ENCODE results near the gene TGIF2LX. TPM values are rescaled to one million over a fixed set of nuclear protein-coding genes. Genes with fewer than 3 reads are reported as not detected.
"Not testable (repeated sequence)": the region's sequence is repeated elsewhere in the genome, so short reads cannot be mapped to it uniquely, and the experiment has no call there.

The TGIF2LX gene
- polyA plus RNA-seq (2013), result not detected

- H3K4me1 ChIP-seq (ENCODE audit: control extremely low read depth in 1 of 4, control insufficient read depth in 4 of 4, insufficient read depth in 4 of 4, low read length in 3 of 4); CTCF ChIA-PET; H3K27me3 ChIP-seq (replicated peaks in 2 of 5; ENCODE audit: control insufficient read depth in 4 of 5, insufficient read depth in 5 of 5, low read length in 4 of 5); POLR2A ChIA-PET; H3K4me3 ChIP-seq (ENCODE audit: control insufficient read depth in 1 of 7, extremely low read depth in 1 of 7, insufficient read depth in 4 of 7, low read depth in 2 of 7, low read length in 6 of 7); DNase-seq; H3K36me3 ChIP-seq (ENCODE audit: control insufficient read depth in 4 of 4, insufficient read depth in 4 of 4, low read length in 3 of 4); H3K27ac ChIP-seq (ENCODE audit: insufficient read depth in 1 of 2, low read depth in 1 of 2, low read length in 2 of 2, poor library complexity in 1 of 2, severe bottlenecking in 2 of 2); H3K9me3 ChIP-seq (ENCODE audit: control extremely low read depth in 1 of 5, control insufficient read depth in 4 of 5, insufficient read depth in 2 of 5, low read depth in 1 of 5, low read length in 4 of 5): not testable (repeated sequence)
- 62% methylated on average over 7 of the region's 9 CpGs for WGBS (ENCODE audit: insufficient coverage)
Measured at GRCh38 chrX:89921665-89922064, at the start of gene TGIF2LX. TSS of gene TGIF2LX (plus strand) at chrX:89921908. CDS start at chrX:89922086, 178 bp downstream.

- H3K9me3 ChIP-seq (ENCODE audit: control extremely low read depth in 1 of 5, control insufficient read depth in 4 of 5, insufficient read depth in 2 of 5, low read depth in 1 of 5, low read length in 4 of 5); H3K4me1 ChIP-seq (ENCODE audit: control extremely low read depth in 1 of 4, control insufficient read depth in 4 of 4, insufficient read depth in 4 of 4, low read length in 3 of 4); POLR2A ChIA-PET; H3K36me3 ChIP-seq (ENCODE audit: control insufficient read depth in 4 of 4, insufficient read depth in 4 of 4, low read length in 3 of 4); CTCF ChIA-PET; H3K4me3 ChIP-seq (ENCODE audit: control insufficient read depth in 1 of 7, extremely low read depth in 1 of 7, insufficient read depth in 4 of 7, low read depth in 2 of 7, low read length in 6 of 7); H3K27ac ChIP-seq (ENCODE audit: insufficient read depth in 1 of 2, low read depth in 1 of 2, low read length in 2 of 2, poor library complexity in 1 of 2, severe bottlenecking in 2 of 2); DNase-seq; H3K27me3 ChIP-seq (replicated peaks in 2 of 5; ENCODE audit: control insufficient read depth in 4 of 5, insufficient read depth in 5 of 5, low read length in 4 of 5): not testable (repeated sequence)
- WGBS (ENCODE audit: insufficient coverage), result 91% methylated on average over 10 of the region's 18 CpGs
Measured at GRCh38 chrX:89922338-89922934, 728 bp downstream of the TGIF2LX start.

GRCh38 chrX:89943077-89943476 is 21.4 kb downstream of the TGIF2LX start:
- H3K36me3 ChIP-seq (ENCODE audit: control insufficient read depth in 4 of 4, insufficient read depth in 4 of 4, low read length in 3 of 4); H3K27ac ChIP-seq (ENCODE audit: insufficient read depth in 1 of 2, low read depth in 1 of 2, low read length in 2 of 2, poor library complexity in 1 of 2, severe bottlenecking in 2 of 2); H3K27me3 ChIP-seq (replicated peaks in 2 of 5; ENCODE audit: control insufficient read depth in 4 of 5, insufficient read depth in 5 of 5, low read length in 4 of 5); POLR2A ChIA-PET; DNase-seq; CTCF ChIA-PET; H3K4me1 ChIP-seq (ENCODE audit: control extremely low read depth in 1 of 4, control insufficient read depth in 4 of 4, insufficient read depth in 4 of 4, low read length in 3 of 4); H3K4me3 ChIP-seq (ENCODE audit: control insufficient read depth in 1 of 7, extremely low read depth in 1 of 7, insufficient read depth in 4 of 7, low read depth in 2 of 7, low read length in 6 of 7); H3K9me3 ChIP-seq (ENCODE audit: control extremely low read depth in 1 of 5, control insufficient read depth in 4 of 5, insufficient read depth in 2 of 5, low read depth in 1 of 5, low read length in 4 of 5): not testable (repeated sequence)
- WGBS (ENCODE audit: insufficient coverage), result 60% methylated on average over 1 of the region's 5 CpGs

GRCh38 chrX:89965588-89965987 is 43.9 kb downstream of the TGIF2LX start:
- H3K4me3 ChIP-seq (ENCODE audit: control insufficient read depth in 1 of 7, extremely low read depth in 1 of 7, insufficient read depth in 4 of 7, low read depth in 2 of 7, low read length in 6 of 7); CTCF ChIA-PET; DNase-seq; H3K4me1 ChIP-seq (ENCODE audit: control extremely low read depth in 1 of 4, control insufficient read depth in 4 of 4, insufficient read depth in 4 of 4, low read length in 3 of 4); H3K27ac ChIP-seq (ENCODE audit: insufficient read depth in 1 of 2, low read depth in 1 of 2, low read length in 2 of 2, poor library complexity in 1 of 2, severe bottlenecking in 2 of 2); POLR2A ChIA-PET; H3K36me3 ChIP-seq (ENCODE audit: control insufficient read depth in 4 of 4, insufficient read depth in 4 of 4, low read length in 3 of 4); H3K27me3 ChIP-seq (replicated peaks in 2 of 5; ENCODE audit: control insufficient read depth in 4 of 5, insufficient read depth in 5 of 5, low read length in 4 of 5); H3K9me3 ChIP-seq (ENCODE audit: control extremely low read depth in 1 of 5, control insufficient read depth in 4 of 5, insufficient read depth in 2 of 5, low read depth in 1 of 5, low read length in 4 of 5): not testable (repeated sequence)
- WGBS (ENCODE audit: insufficient coverage), result 87% methylated on average over 10 of the region's 24 CpGs
